H1 (cell line): ENCODE measurements around the gene POLR3A. TPM values are rescaled to one million over a fixed set of nuclear protein-coding genes. Genes with fewer than 3 reads are reported as not detected.

Experiments used
- CTCF ChIA-PET: fragments of 300-600 bp; sonication (Branson Sonifier 250); formaldehyde crosslinking; loops from one replicate; lab custom pipeline; 2021; ENCODE audit not compliant: partially characterized antibody; lab: Charles Lee
- POLR2A ChIA-PET: fragments of 300-600 bp; sonication (Branson Sonifier 250); formaldehyde crosslinking; loops from one replicate; lab custom pipeline; 2021; ENCODE audit warnings: inconsistent platforms; ENCODE audit not compliant: partially characterized antibody; lab: Charles Lee
- DNase-seq, 2 experiments: peaks; one replicate each; pipeline versions ENCODE4 v3.0.0 to v3.0.0-alpha.2; 2010 to 2022; ENCODE audit warnings: low spot score in 2 of 2, low read depth in 1 of 2, mixed read lengths in 1 of 2
- FAIRE-seq: peaks from 2 replicates; lab custom pipeline; 2011; peaks lifted over from hg19 to GRCh38; lab: Jason Lieb, UNC
- H2AFZ ChIP-seq: 2 replicates; pipeline ENCODE4 v1.8.1; 2012; ENCODE audit warnings: low read length, inconsistent platforms
- H2AK5ac ChIP-seq: 2 replicates; pipeline ENCODE4 v1.6.1; 2013; ENCODE audit warnings: low read depth, low read length
- H2BK120ac ChIP-seq: replicated peaks from 2 replicates; pipeline ENCODE3; 2013; ENCODE audit warnings: low read depth, low read length, inconsistent platforms
- H2BK12ac ChIP-seq: 2 replicates; pipeline ENCODE4 v1.6.1; 2013; ENCODE audit warnings: low read depth, low read length
- H2BK15ac ChIP-seq: 2 replicates; pipeline ENCODE4 v1.6.1; 2013; ENCODE audit warnings: low read length
- H2BK20ac ChIP-seq: 2 replicates; pipeline ENCODE4 v1.6.1; 2013; ENCODE audit warnings: low read length
- H2BK5ac ChIP-seq: 2 replicates; pipeline ENCODE4 v1.6.1; 2013; ENCODE audit warnings: low read depth, low read length
- H3K14ac ChIP-seq: 2 replicates; pipeline ENCODE4 v1.6.1; 2013; ENCODE audit warnings: inconsistent platforms; ENCODE audit not compliant: insufficient read length
- H3K18ac ChIP-seq: 2 replicates; pipeline ENCODE4 v1.6.1; 2013; ENCODE audit warnings: low read length; ENCODE audit errors: extremely low read depth
- H3K23ac ChIP-seq: 2 replicates; pipeline ENCODE4 v1.6.1; 2013; ENCODE audit warnings: inconsistent platforms; ENCODE audit not compliant: insufficient read length
- H3K23me2 ChIP-seq: 2 replicates; pipeline ENCODE4 v1.6.1; 2013; ENCODE audit warnings: low read depth, low read length
- H3K27ac ChIP-seq: 2 replicates; pipeline ENCODE4 v1.6.1; 2011; ENCODE audit warnings: low read depth, low read length, inconsistent platforms
- H3K27me3 ChIP-seq, 4 experiments: replicated peaks in 1 of 4; 1 replicate in 1 of 4; 2 replicates in 3 of 4; pipeline versions ENCODE4 v1.6.1 to v1.8.1; 2011 to 2013; ENCODE audit warnings: low read length in 3 of 4, mild to moderate bottlenecking in 3 of 4, inconsistent platforms in 2 of 4, mixed read lengths in 2 of 4, moderate library complexity in 1 of 4; ENCODE audit not compliant: control insufficient read depth in 3 of 4, insufficient read depth in 3 of 4; ENCODE audit errors: extremely low read depth in 1 of 4
- H3K36me3 ChIP-seq, 4 experiments: 2 replicates each; pipeline versions ENCODE4 v1.6.1 to v1.8.1; 2011 to 2013; ENCODE audit warnings: mild to moderate bottlenecking in 4 of 4, low read length in 3 of 4, moderate library complexity in 2 of 4, control low read depth in 1 of 4, inconsistent platforms in 1 of 4; ENCODE audit not compliant: insufficient read depth in 4 of 4, control insufficient read depth in 2 of 4
- H3K4ac ChIP-seq: replicated peaks from 2 replicates; pipeline ENCODE3; 2013; ENCODE audit warnings: low read length, low read depth, mixed read lengths, inconsistent platforms; ENCODE audit not compliant: insufficient read length
- H3K4me1 ChIP-seq, 4 experiments: replicated peaks in 1 of 4; 1 replicate in 1 of 4; 2 replicates in 3 of 4; pipeline versions ENCODE4 v1.6.1 to v1.8.1; 2011 to 2013; ENCODE audit warnings: low read length in 3 of 4, inconsistent platforms in 2 of 4, mixed read lengths in 1 of 4; ENCODE audit not compliant: insufficient read depth in 4 of 4, control insufficient read depth in 3 of 4
- H3K4me2 ChIP-seq, 2 experiments: 2 replicates each; pipeline versions ENCODE4 v1.6.1 to v1.8.1; 2011 to 2013; ENCODE audit warnings: low read depth in 2 of 2, low read length in 2 of 2, control low read depth in 1 of 2, inconsistent platforms in 1 of 2, mild to moderate bottlenecking in 1 of 2; ENCODE audit not compliant: insufficient read depth in 1 of 2
- H3K4me3 ChIP-seq, 4 experiments: fragments of 200-600, 300-600 bp in 1 of 4; sonication (generic), shearing (Covaris generic), sonication (Bioruptor Twin) in 1 of 4; 2 replicates each; pipeline versions ENCODE4 v1.5.1 to v1.8.1; 2011 to 2016; ENCODE audit warnings: low read length in 4 of 4, low read depth in 3 of 4, control low read depth in 2 of 4, inconsistent platforms in 2 of 4, mild to moderate bottlenecking in 2 of 4, mixed read lengths in 1 of 4, moderate library complexity in 1 of 4; ENCODE audit not compliant: insufficient read depth in 2 of 4; ENCODE audit errors: extremely low read depth in 1 of 4
- H3K56ac ChIP-seq: replicated peaks from 2 replicates; pipeline ENCODE3; 2013; ENCODE audit warnings: low read depth, mild to moderate bottlenecking, mixed read lengths, low read length, inconsistent platforms; ENCODE audit not compliant: insufficient read length
- H3K79me1 ChIP-seq: 2 replicates; pipeline ENCODE4 v1.6.1; 2013; ENCODE audit warnings: low read depth, low read length, control low read depth
- H3K79me2 ChIP-seq, 2 experiments: 2 replicates each; pipeline versions ENCODE4 v1.6.1 to v1.8.1; 2012 to 2013; ENCODE audit warnings: low read length in 2 of 2, mild to moderate bottlenecking in 2 of 2, inconsistent platforms in 1 of 2; ENCODE audit not compliant: insufficient read depth in 2 of 2, control insufficient read depth in 1 of 2
- H3K9ac ChIP-seq, 4 experiments: replicated peaks in 1 of 4; 1 replicate in 1 of 4; 2 replicates in 3 of 4; pipeline versions ENCODE4 v1.6.1 to v1.8.1; 2011 to 2013; ENCODE audit warnings: low read depth in 3 of 4, low read length in 3 of 4, control low read depth in 2 of 4, mild to moderate bottlenecking in 2 of 4, moderate library complexity in 2 of 4, inconsistent platforms in 1 of 4; ENCODE audit errors: extremely low read depth in 1 of 4
- H3K9me3 ChIP-seq, 2 experiments: 2 replicates each; pipeline versions ENCODE4 v1.6.1 to v1.8.1; 2012 to 2013; ENCODE audit warnings: mild to moderate bottlenecking in 2 of 2, moderate library complexity in 2 of 2, control low read depth in 1 of 2, inconsistent platforms in 1 of 2, low read depth in 1 of 2, low read length in 1 of 2, mixed read lengths in 1 of 2; ENCODE audit not compliant: insufficient read depth in 2 of 2
- H4K20me1 ChIP-seq, 2 experiments: replicated peaks in 1 of 2; 2 replicates each; pipeline versions ENCODE3 to v1.8.1; 2011 to 2013; ENCODE audit warnings: inconsistent platforms in 2 of 2, low read length in 2 of 2, mild to moderate bottlenecking in 1 of 2; ENCODE audit not compliant: insufficient read depth in 2 of 2, control insufficient read depth in 1 of 2
- H4K5ac ChIP-seq: 2 replicates; pipeline ENCODE4 v1.6.1; 2013; ENCODE audit warnings: low read length, low read depth, mixed read lengths, inconsistent platforms; ENCODE audit not compliant: insufficient read length
- H4K8ac ChIP-seq: 2 replicates; pipeline ENCODE4 v1.8.0; 2013; ENCODE audit warnings: mild to moderate bottlenecking, moderate library complexity, low read length, inconsistent platforms; ENCODE audit not compliant: insufficient read depth; ENCODE audit errors: extremely low read depth
- H4K91ac ChIP-seq: replicated peaks from 2 replicates; pipeline ENCODE3; 2013; ENCODE audit warnings: low read length, mixed read lengths, inconsistent platforms; ENCODE audit not compliant: insufficient read length
- ASH2L ChIP-seq: fragments of 200-600, 300-600 bp; sonication (generic); IDR thresholded peaks from one replicate; pipeline ENCODE4 v1.7.1; 2017; ENCODE audit warnings: low read length
- CREB1 ChIP-seq: IDR thresholded peaks from 2 replicates; pipeline ENCODE4 v1.6.1; 2012; ENCODE audit warnings: inconsistent platforms
- EGR1 ChIP-seq: IDR thresholded peaks from 2 replicates; pipeline ENCODE4 v1.6.1; 2011; ENCODE audit warnings: low read depth, low read length, borderline replicate concordance
- JUND ChIP-seq: IDR thresholded peaks from 2 replicates; pipeline ENCODE4 v1.6.1; 2011; ENCODE audit warnings: mild to moderate bottlenecking, improper control_type of control experiment, low read length
- MAFK ChIP-seq: IDR thresholded peaks from 2 replicates; pipeline ENCODE4 v1.6.1; 2012; ENCODE audit warnings: low read depth, mild to moderate bottlenecking, improper control_type of control experiment, low read length
- POLR2A ChIP-seq, 2 experiments: IDR thresholded peaks; 1 replicate in 1 of 2; 2 replicates in 1 of 2; pipeline ENCODE4 v1.6.1; 2011; ENCODE audit warnings: low read depth in 2 of 2, low read length in 2 of 2, mild to moderate bottlenecking in 2 of 2; ENCODE audit errors: control extremely low read depth in 1 of 2
- POLR2AphosphoS5 ChIP-seq: IDR thresholded peaks from 2 replicates; pipeline ENCODE4 v1.6.1; 2011; ENCODE audit warnings: low read depth, low read length
- RBBP5 ChIP-seq: IDR thresholded peaks from 2 replicates; pipeline ENCODE4 v1.7.1; 2012; ENCODE audit warnings: low read depth, mild to moderate bottlenecking, inconsistent platforms, low read length, moderate library complexity, borderline replicate concordance
- SP1 ChIP-seq: IDR thresholded peaks from 2 replicates; pipeline ENCODE4 v1.6.1; 2011; ENCODE audit warnings: low read depth, low read length
- SUZ12 ChIP-seq: fragments of 200-600 bp; sonication (generic); IDR thresholded peaks from 2 replicates; pipeline ENCODE4 v1.6.1; 2012; ENCODE audit warnings: mild to moderate bottlenecking, inconsistent platforms, low read length, moderate library complexity, mixed read lengths
- TAF1 ChIP-seq: IDR thresholded peaks from 2 replicates; pipeline ENCODE4 v1.6.1; 2011; ENCODE audit warnings: mild to moderate bottlenecking, low read depth, low read length
- TBP ChIP-seq: IDR thresholded peaks from 2 replicates; pipeline ENCODE4 v1.6.1; 2011; ENCODE audit warnings: low read depth, low read length, improper control_type of control experiment
- TEAD4 ChIP-seq: IDR thresholded peaks from 2 replicates; pipeline ENCODE4 v1.6.1; 2012; ENCODE audit warnings: low read depth, low read length, inconsistent platforms, mixed read lengths
- WGBS, 2 experiments: shearing (Covaris generic) in 1 of 2; methylation state at CpG; one replicate each; pipeline versions ENCODE4 v1.1.6 to v1.1.7; 2013 to 2015; ENCODE audit warnings: low lambda C conversion rate in 2 of 2, mixed read lengths in 2 of 2, inconsistent platforms in 1 of 2, low coverage in 1 of 2, missing lambda C conversion rate in 1 of 2; ENCODE audit not compliant: insufficient replicate concordance in 2 of 2, insufficient coverage in 1 of 2, insufficient read length in 1 of 2; ENCODE audit errors: extremely low coverage in 1 of 2, missing lambda C conversion rate in 1 of 2; 5-methylcytosine and 5-hydroxymethylcytosine counted together
- polyA plus RNA-seq, 7 experiments: library from polyadenylated mRNA; depleted of rRNA in 3 of 7; stranded (reverse) in 5 of 7; unstranded in 2 of 7; fragments of >200 nt in 5 of 7; fragments of 200-250 nt in 2 of 7; gene quantifications; 1 replicate in 5 of 7; 2 replicates in 1 of 7; 4 replicates in 1 of 7; pipeline versions ENCODE4 v1.2.1 to v1.2.3, GENCODE V29; 2011 to 2013; ENCODE audit warnings: missing spikeins in 2 of 7, mixed read lengths in 2 of 7
- total RNA-seq: library from RNA; stranded (reverse); fragmentation: NEBNext Ultra II Directional; extraction: Animal tissue kit (Norgen Biotek cat#: 25700); gene quantifications from 2 replicates; pipeline ENCODE4 v1.2.1, GENCODE V29; 2021
- TF ChIP-seq, protein P1 (sequence below): IDR thresholded peaks from 2 replicates; pipeline ENCODE4 v1.6.1; 2012; ENCODE audit warnings: inconsistent platforms

Gene POLR3A
- total and polyA plus RNA-seq, 2 of the 8 experiments (the other 6 are each of a cell fraction or from before 2014, with no cell fraction given): 11.3 to 38.6 TPM

DNA sequence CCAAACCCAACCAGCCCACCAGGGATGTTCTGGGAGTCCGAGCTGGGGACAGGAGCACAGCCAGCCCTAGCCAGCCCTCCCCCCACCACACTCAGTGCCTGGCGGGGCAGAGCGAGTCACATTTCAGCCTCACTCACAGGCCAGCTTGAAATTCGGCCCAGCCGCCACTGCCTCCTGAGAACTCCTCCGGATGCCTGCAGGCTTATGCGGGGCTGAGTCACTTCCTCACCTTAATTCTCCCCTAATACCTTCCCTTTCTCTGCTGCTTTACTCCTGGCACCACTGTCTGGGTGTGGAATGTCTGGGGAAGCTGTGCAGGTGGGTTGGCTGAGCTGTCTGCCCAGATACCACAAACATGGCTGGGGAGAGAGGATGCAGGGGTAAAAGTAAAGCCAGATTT is 80.1 kb downstream of the POLR3A start:
- H3K4me3 ChIP-seq: peak overlapping the region in 1 of 4 experiments; percentile 12; a peak in 2 of 8 replicates
- no peaks in the 10 kb centered on the region for H4K20me1 ChIP-seq
- H3K4me1 ChIP-seq: peaks cover 8 to 13% (median 11%) of the 10 kb centered on the region in 4 experiments
- H3K79me2 ChIP-seq: no peaks in the 10 kb centered on the region
- H2BK12ac ChIP-seq: peak overlapping the region; percentile 70; the same call in 1 of the 2 replicates
- peak overlapping the region; percentile 31 to 44 for H3K4me2 ChIP-seq
- H2BK5ac ChIP-seq: peak overlapping the region; percentile 88
- peak overlapping the region; percentile 75 for H2BK120ac ChIP-seq
- H3K4ac ChIP-seq: peak overlapping the region; percentile 55
- H2BK20ac ChIP-seq: peak overlapping the region; percentile 98; the same call in 1 of the 2 replicates
- peak overlapping the region in 1 of 4 experiments; percentile 11; a peak in 2 of 7 replicates for H3K9ac ChIP-seq
- H3K79me1 ChIP-seq: no peaks in the 10 kb centered on the region
- TF ChIP-seq CREB1 (peak; percentile 20; the same call in 1 of the 2 replicates), SP1 (0 out of 2 replicates have a peak, but pooled peaks have one; percentile 18), ASH2L (peak; percentile 92), TAF1 (peak; percentile 52), JUND (peak; percentile 68; the same call in 1 of the 2 replicates), EGR1 (no peak), RBBP5 (peak; percentile 81; the same call in 1 of the 2 replicates), MAFK (peak; percentile 2; the same call in 1 of the 2 replicates), POLR2AphosphoS5 (no peak; the same call in 1 of the 2 replicates), TEAD4 (0 out of 2 replicates have a peak, but pooled peaks have one; percentile 2), POLR2A (IDR thresholded peaks at IDR 0.05; ENCODE audit: control extremely low read depth in 1 of 2, low read depth in 2 of 2, low read length in 2 of 2) (peak; percentile 48 to 56; a peak in 2 of 3 replicates), TBP (peak; percentile 68), SUZ12 (no peak)
- TF ChIP-seq, protein P1, sequence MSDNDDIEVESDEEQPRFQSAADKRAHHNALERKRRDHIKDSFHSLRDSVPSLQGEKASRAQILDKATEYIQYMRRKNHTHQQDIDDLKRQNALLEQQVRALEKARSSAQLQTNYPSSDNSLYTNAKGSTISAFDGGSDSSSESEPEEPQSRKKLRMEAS: peak; percentile 24; the same call in 1 of the 2 replicates
- TF ChIP-seq, all 59 proteins: peak for 11
- peak overlapping the region; percentile 52; the same call in 1 of the 2 replicates for H3K27ac ChIP-seq
- peaks cover 0 to 2% (median 0%) of the 10 kb centered on the region in 4 experiments; a peak in 1 of 8 replicates for H3K36me3 ChIP-seq
- peak overlapping the region; percentile 88 for H3K18ac ChIP-seq
- peak overlapping the region; percentile 100 for H2AFZ ChIP-seq
- H3K9me3 ChIP-seq: peaks cover 5 to 7% of the 10 kb centered on the region in 2 experiments; a peak in 2 of 4 replicates
- peak overlapping the region; percentile 76 for H4K91ac ChIP-seq
- no peak overlapping the region for H3K23ac ChIP-seq
- FAIRE-seq (no peak), DNase-seq (peak; percentile 79 to 82)
- H4K8ac ChIP-seq: peak overlapping the region; percentile 72; the same call in 1 of the 2 replicates
- H3K27me3 ChIP-seq: no peaks in the 10 kb centered on the region
- peak overlapping the region; percentile 49 for H4K5ac ChIP-seq
- peak overlapping the region; percentile 24; the same call in 1 of the 2 replicates for H2AK5ac ChIP-seq
- WGBS, 2 experiments: 15% methylated on average over 7 of the region's 7 CpGs; no CpG with 5 or more reads in 1 of the 2 experiments
- peak overlapping the region; percentile 97 for H2BK15ac ChIP-seq
- POLR2A ChIA-PET: interaction anchor here (1.0 to 2.3 kb wide), 8 partner anchors 9 to 90 kb away, joined by 3 to 8 read pairs (median 4); partner anchors contain the start of gene RPS24
- CTCF ChIA-PET: interaction anchor here (0.5 to 3.2 kb wide), 11 partner anchors 10 to 102 kb away, joined by 3 to 15 read pairs (median 3); no protein-coding TSS in a partner anchor
- H3K56ac ChIP-seq: peak overlapping the region; percentile 73
- H3K23me2 ChIP-seq: no peaks in the 10 kb centered on the region; the same call in 1 of the 2 replicates
- no peak overlapping the region for H3K14ac ChIP-seq
